ENCODE measurements around the gene ADAMTS19.
A peak's percentile ranks its signal among the peaks of the same experiment; 100 is the strongest.
"Not testable (repeated sequence)": the region's sequence is repeated elsewhere in the genome, so short reads cannot be mapped to it uniquely, and the experiment has no call there.

The ADAMTS19 gene

DNA sequence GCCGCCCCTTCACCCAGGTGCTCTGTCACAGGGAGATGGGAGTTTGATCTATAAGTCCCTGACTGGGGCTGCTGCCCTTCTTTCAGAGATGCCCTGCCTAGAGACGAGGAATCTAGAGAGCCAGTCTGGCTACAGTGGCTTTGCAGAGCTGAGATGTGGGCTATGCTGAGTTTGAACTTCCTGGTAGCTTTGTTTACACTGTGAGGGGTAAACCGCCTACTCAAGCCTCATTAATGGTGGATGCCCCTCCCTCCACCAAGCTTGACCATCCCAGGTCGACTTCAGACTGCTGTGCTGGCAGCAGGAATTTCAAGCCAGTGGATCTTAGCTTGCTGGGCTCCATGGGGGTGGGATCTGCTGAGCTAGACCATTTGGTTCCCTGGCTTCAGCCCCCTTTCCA, 124.4 kb downstream of the ADAMTS19 start:
- H3K27ac ChIP-seq; DNase-seq (ENCODE audit: low read depth, low spot score): not testable (repeated sequence)

- H3K27ac ChIP-seq, result no peak overlapping the region
- peak; percentile 0 for DNase-seq (ENCODE audit: low read depth, low spot score)
Observed at GRCh38 chr5:129591508-129592160, 131.5 kb downstream of the ADAMTS19 start.

DNA sequence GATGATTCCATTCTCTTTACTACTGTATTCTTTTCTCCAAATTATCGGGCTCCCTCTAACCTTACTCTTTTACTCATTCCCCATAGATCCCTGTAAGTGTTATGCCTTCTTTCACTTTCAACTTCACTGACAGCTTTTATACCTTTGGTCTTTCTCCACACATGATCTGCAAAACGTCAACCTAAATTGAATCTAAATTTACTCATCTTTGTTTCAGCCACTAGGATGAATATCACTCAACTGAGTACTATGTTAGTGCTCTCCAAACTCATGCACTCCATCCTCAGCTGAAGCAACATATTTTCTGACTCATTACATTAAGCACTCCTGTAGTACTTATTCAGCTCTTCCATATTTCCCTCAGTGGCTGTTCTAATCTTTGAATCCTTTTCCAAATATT, 133.4 kb downstream of the ADAMTS19 start:
- no peak for DNase-seq (ENCODE audit: low read depth, low spot score)

DNA sequence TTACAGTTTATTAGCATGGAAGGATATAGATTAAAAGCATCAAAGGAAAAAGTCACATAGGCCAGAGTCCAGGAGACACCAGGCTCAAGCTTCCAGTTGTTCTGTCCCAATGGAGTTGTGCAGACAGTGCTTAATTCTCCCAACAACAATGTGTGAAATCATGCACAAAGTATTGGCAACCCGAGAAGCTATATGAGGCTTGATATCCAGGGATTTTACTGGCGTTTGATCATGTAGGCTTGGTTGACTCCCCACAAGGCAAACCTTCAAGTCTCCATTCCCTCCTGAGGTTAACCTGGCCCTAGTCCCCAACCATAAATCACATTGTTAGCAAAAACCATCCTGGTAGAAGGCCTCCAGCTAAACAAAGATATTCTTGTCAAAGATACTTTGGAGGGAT, 141.5 kb downstream of the ADAMTS19 start:
- H3K27ac ChIP-seq, result no peak overlapping the region
- DNase-seq (ENCODE audit: low read depth, low spot score), result no peak

More for the DNA sequence above, 133.4 kb downstream of the ADAMTS19 start:
- no peak overlapping the region for H3K27ac ChIP-seq

DNA sequence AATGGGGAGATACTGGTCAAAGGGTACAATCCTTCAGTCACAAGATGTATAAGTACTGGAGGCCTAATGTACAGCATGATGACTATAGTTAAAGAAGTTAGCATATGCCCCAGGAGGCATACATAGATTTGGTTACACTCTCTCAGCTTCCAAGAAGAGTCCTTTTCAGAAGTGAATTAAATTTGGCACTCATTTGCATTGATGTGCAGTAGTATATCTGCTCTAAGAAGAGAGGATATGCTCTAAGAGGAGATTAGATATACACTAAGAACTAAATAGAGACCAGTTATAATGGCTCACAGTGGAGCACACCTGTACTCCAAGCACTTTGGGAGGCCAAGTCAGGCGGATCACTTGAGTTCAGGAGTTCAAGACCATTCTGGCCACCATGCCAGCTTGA, 148.3 kb downstream of the ADAMTS19 start:
- no peak for DNase-seq (ENCODE audit: low read depth, low spot score)
- no peak overlapping the region for H3K27ac ChIP-seq

DNA sequence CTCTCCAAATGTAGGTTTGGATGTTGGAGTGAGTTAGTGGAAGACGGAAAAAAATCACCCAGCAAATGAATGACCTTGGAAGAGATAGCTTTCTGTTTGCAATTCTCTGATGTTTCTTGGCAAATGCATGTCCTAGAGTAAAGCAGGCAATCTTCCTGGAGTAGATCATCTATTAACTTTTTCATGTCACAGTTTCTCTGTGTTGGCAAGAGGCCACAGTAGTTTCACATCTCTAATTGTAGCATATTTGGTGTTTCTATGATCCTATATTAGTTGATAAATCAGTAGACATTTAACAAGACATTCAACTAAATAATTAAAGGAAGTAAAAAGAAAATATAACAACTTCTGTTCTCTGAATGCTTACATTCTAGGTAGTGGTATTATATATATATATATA, 149.6 kb downstream of the ADAMTS19 start:
- H3K27ac ChIP-seq, result no peak overlapping the region
- no peak for DNase-seq (ENCODE audit: low read depth, low spot score)

- DNase-seq (ENCODE audit: low read depth, low spot score), result no peak
- no peak overlapping the region for H3K27ac ChIP-seq
Observed at GRCh38 chr5:129616517-129616916, 156.4 kb downstream of the ADAMTS19 start.

DNA sequence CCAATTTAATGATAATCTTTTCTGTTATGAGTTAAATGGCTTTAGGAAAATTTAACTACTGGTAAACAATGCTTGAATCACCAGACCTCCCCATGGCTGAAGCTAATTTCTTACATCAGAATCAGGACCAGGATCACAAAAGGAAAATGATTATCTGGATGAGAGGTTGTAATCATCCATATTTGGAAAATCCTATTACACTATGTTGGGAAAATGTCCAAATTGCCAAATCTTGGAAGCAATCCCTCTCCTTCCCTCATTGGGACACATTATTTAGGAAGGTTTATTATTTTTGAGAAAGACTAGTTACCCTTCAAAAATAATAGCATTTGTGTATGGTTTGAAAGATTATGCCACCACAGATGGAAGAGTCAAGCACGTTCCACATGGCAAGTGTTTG, 157.1 kb downstream of the ADAMTS19 start:
- no peak for DNase-seq (ENCODE audit: low read depth, low spot score)
- H3K27ac ChIP-seq, result no peak overlapping the region

- no peak overlapping the region for H3K27ac ChIP-seq
- DNase-seq (ENCODE audit: low read depth, low spot score), result no peak
Observed at GRCh38 chr5:129619782-129620181, 159.7 kb downstream of the ADAMTS19 start.

DNA sequence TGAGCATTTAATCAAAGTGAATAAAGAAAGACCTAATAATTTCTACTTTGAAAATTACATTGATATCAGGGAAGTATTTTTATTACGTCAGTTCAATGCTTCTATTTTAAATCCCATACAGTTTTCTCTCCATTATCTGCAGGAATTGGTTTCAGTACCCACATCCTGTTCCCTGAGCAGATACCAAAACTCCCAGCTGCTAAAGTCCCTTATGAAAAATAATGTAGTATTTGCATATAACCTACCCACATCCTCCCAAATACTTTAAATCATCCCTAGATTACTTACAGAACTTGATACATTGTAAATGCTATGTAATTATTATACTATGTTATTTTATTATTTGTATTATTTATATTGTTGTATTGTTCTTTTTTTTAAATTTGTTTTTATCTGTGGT, 162.4 kb downstream of the ADAMTS19 start:
- no peak overlapping the region for H3K27ac ChIP-seq
- DNase-seq (ENCODE audit: low read depth, low spot score), result no peak

GRCh38 chr5:129629575-129629974, 169.5 kb downstream of the ADAMTS19 start:
- no peak for DNase-seq (ENCODE audit: low read depth, low spot score)
- H3K27ac ChIP-seq, result no peak overlapping the region

GRCh38 chr5:129630101-129630500, 170.0 kb downstream of the ADAMTS19 start:
- H3K27ac ChIP-seq, result no peak overlapping the region
- DNase-seq (ENCODE audit: low read depth, low spot score), result no peak

DNA sequence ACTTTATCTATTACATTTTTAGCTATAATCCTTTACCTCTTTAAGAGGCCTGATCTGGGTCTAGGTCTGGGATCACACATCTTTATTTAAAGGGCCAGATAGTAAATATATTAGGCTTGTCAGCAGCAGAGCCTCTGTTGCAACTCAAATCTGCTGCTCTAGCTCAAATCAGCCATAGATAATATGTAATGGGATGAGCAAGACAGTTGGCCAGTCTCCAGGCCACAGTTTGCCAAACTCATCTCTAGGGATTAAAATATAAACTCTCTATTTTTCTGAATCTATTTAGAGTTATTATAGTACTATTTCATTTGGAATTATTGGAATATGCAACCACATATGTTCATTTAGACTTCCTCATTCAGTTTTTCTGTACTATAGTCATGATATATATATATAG, 171.9 kb downstream of the ADAMTS19 start:
- no peak overlapping the region for H3K27ac ChIP-seq
- no peak for DNase-seq (ENCODE audit: low read depth, low spot score)

- DNase-seq (ENCODE audit: low read depth, low spot score), result not testable (repeated sequence)
Observed at GRCh38 chr5:129637501-129637900, 177.4 kb downstream of the ADAMTS19 start.

GRCh38 chr5:129639331-129639730, 179.2 kb downstream of the ADAMTS19 start:
- H3K27ac ChIP-seq, result no peak overlapping the region
- DNase-seq (ENCODE audit: low read depth, low spot score), result no peak

More at GRCh38 chr5:129637501-129637900, 177.4 kb downstream of the ADAMTS19 start:
- H3K27ac ChIP-seq, result not testable (repeated sequence)

GRCh38 chr5:129652349-129653056, 192.4 kb downstream of the ADAMTS19 start:
- peak; percentile 72 for DNase-seq (ENCODE audit: low read depth, low spot score)

DNA sequence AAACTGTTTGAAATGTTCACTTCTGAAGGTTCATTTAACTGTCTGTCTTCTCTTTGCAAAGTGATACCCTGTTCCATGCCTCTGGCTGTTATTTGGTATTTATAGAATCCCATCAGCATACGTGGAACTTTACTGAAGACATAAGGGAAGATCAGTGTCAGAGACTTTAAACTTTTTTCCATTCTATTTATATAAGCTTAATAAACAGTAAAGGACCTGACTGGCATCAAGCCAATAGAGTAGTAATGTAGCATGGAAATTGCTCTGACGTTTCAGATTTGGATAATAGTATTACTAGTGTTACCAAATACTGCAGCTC, 192.9 kb downstream of the ADAMTS19 start:
- H3K27ac ChIP-seq, result peak overlapping the region; percentile 74
- no peak for DNase-seq (ENCODE audit: low read depth, low spot score)

More at GRCh38 chr5:129652349-129653056, 192.4 kb downstream of the ADAMTS19 start:
- H3K27ac ChIP-seq, result peak overlapping the region; percentile 74

DNA sequence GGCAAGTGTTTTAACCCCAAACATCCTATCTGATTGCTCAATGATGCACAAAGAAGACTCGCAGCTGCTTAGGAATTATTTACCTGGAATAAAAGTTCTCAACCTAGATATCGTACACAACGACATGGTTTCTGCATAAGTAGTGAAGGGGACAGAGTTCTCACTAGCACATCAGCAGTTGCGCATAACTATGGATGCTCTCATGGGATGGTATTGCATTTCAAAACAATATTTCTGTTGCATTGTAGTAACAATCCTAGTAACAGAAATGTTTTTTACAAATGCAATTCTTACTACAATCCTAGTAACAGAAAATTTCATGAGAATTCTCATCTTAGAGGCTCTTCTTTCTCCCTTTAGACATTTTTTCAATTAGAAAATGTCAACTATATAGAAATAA, 193.3 kb downstream of the ADAMTS19 start:
- peak overlapping the region; percentile 74 for H3K27ac ChIP-seq
- DNase-seq (ENCODE audit: low read depth, low spot score), result no peak

DNA sequence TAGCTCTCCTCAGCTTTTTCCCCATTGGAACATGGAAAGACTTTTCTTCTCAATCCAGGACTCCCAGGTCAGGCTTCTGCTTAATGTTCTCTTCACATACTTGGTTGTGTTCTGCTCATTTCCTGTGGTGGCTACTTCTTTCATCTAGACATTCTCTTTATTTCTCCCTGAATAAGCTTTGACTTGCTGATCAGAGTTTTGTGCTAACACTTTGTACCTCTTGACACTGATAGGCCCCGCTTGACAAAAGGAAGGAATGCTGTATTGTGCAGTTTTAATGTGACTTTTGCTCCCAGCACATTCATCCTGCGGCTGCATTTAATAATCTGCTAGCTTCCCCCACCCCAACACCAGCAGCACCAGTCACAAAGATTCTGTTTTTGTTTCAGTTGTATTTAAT, 196.9 kb downstream of the ADAMTS19 start:
- no peak overlapping the region for H3K27ac ChIP-seq
- DNase-seq (ENCODE audit: low read depth, low spot score), result no peak

GRCh38 chr5:129658801-129659200, 198.7 kb downstream of the ADAMTS19 start:
- no peak for DNase-seq (ENCODE audit: low read depth, low spot score)
- no peak overlapping the region for H3K27ac ChIP-seq

DNA sequence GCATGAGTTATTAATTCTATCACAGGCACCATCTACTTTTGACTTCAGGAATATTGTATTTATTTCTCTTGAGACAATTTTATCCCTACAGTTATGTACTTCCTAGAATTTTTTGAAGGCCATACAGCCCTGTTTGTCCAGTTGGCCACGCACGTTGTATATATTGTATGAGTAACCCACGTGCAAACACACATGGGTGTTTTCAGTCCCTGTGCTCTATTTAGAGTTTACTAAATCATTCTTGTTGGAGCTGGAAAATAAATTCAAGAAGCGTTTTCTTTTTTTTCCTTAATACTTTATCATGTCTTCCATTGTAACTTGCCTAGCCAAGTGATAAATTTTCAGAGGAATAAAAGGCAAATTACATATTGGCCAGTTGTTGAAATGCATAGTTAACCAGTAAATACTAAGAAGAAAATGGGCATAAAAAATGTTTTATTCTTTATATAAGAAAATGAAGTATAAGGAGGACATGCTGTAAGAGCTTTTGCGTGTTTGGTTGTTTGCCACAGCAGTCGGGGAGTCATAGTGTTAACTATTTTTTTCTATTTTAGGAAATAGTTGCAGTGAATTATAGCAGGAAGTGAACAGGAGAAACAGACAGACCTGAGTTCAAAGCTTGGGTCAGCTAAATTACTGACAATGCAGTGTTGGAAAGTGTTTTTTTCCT, 201.4 kb downstream of the ADAMTS19 start:
- DNase-seq (ENCODE audit: low read depth, low spot score), result no peak
- no peak overlapping the region for H3K27ac ChIP-seq

Measured in epithelial cell of prostate (primary cell).